Measurements from ENCODE around the gene JKAMP. TPM values are rescaled to one million over a fixed set of nuclear protein-coding genes. Genes with fewer than 3 reads are reported as not detected.
A peak's percentile ranks its signal among the peaks of the same experiment; 100 is the strongest.

The JKAMP gene
- total RNA-seq, 1 donor from 2014 or later, result 28.2 TPM

GRCh38 chr14:59461891-59462290 lies 22.4 kb upstream of the JKAMP start:
- Histone ChIP-seq H3K27ac (no peak overlapping the region), H3K9me3 (no peaks in the 10 kb centered on the region), H3K4me1 (peaks cover 0 to 10% of the 10 kb centered on the region in 2 donors), H3K27me3 (no peaks in the 10 kb centered on the region), H3K4me3 (no peak overlapping the region), H3K36me3 (no peaks in the 10 kb centered on the region)
- no peak for TF ChIP-seq CTCF (IDR thresholded peaks at IDR 0.05)
- DNase-seq (ENCODE audit: low spot score in 2 of 2), result no peak
- intact Hi-C loops (cut with DNase I), result no loop called here

GRCh38 chr14:59463787-59464485 lies 20.4 kb upstream of the JKAMP start:
- H3K27ac ChIP-seq, result peak overlapping the region; percentile 79 to 93
- peaks cover 0 to 10% of the 10 kb centered on the region in 2 donors for H3K4me1 ChIP-seq
- no peaks in the 10 kb centered on the region for H3K9me3 ChIP-seq
- TF ChIP-seq CTCF (IDR thresholded peaks at IDR 0.05), result no peak
- intact Hi-C loops (cut with DNase I), result no loop called here
- no peaks in the 10 kb centered on the region for H3K36me3 ChIP-seq
- H3K27me3 ChIP-seq, result no peaks in the 10 kb centered on the region
- peak overlapping the region; percentile 79 to 93 for H3K4me3 ChIP-seq
- DNase-seq (ENCODE audit: low spot score in 2 of 2), result no peak

GRCh38 chr14:59464486-59465315 lies 19.6 kb upstream of the JKAMP start:
- DNase-seq (ENCODE audit: low spot score in 2 of 2), result peak in 1 of 2 donors; percentile 88
- TF ChIP-seq CTCF (IDR thresholded peaks at IDR 0.05), result no peak
- Histone ChIP-seq H3K27me3 (no peaks in the 10 kb centered on the region), H3K4me1 (peaks cover 0 to 10% of the 10 kb centered on the region in 2 donors), H3K9me3 (no peaks in the 10 kb centered on the region), H3K36me3 (no peaks in the 10 kb centered on the region), H3K27ac (peak overlapping the region; percentile 79 to 93), H3K4me3 (peak overlapping the region; percentile 79 to 93)
- intact Hi-C loops (cut with DNase I), result loop anchor here (1.0 kb wide), 1 partner anchor 20 kb away; the partner anchor contains the start of genes JKAMP and L3HYPDH

GRCh38 chr14:59465316-59466135 lies 18.8 kb upstream of the JKAMP start, which contains the start of gene GPR135:
Gene GPR135, minus strand, starts transcription at chr14:59465380. Its CDS starts 154 bp downstream, at chr14:59465226.
- H3K27ac ChIP-seq, result peak within 1 kb of the TSS; percentile 79 to 93
- intact Hi-C loops (cut with DNase I), result loop anchor here (1.0 kb wide), 1 partner anchor 19 kb away; the partner anchor contains the start of genes JKAMP and L3HYPDH
- H3K27me3 ChIP-seq, result no peaks in the 10 kb centered on the region
- H3K9me3 ChIP-seq, result no peaks in the 10 kb centered on the region
- no peak for TF ChIP-seq CTCF (IDR thresholded peaks at IDR 0.05)
- H3K36me3 ChIP-seq, result peaks cover 0 to 4% of the 10 kb centered on the region in 2 donors
- H3K4me1 ChIP-seq, result peaks cover 0 to 10% of the 10 kb centered on the region in 2 donors
- no peak for DNase-seq (ENCODE audit: low spot score in 2 of 2)
- H3K4me3 ChIP-seq, result peak within 1 kb of the TSS; percentile 79 to 93

- TF ChIP-seq CTCF (IDR thresholded peaks at IDR 0.05), result no peak
- intact Hi-C loops (cut with DNase I), result loop anchor here (5.0 kb wide), 1 partner anchor 1037 kb away; no protein-coding TSS in a partner anchor
- H3K4me3 ChIP-seq, result no peak overlapping the region
- peak overlapping the region; percentile 43 to 67 for H3K27ac ChIP-seq
- H3K36me3 ChIP-seq, result peaks cover 7 to 36% of the 10 kb centered on the region in 2 donors
- H3K27me3 ChIP-seq, result no peaks in the 10 kb centered on the region
- H3K4me1 ChIP-seq, result no peaks in the 10 kb centered on the region
- H3K9me3 ChIP-seq, result no peaks in the 10 kb centered on the region
- DNase-seq (ENCODE audit: low spot score in 2 of 2), result no peak
Observed at GRCh38 chr14:59474172-59474571, 10.1 kb upstream of the JKAMP start.

All from ascending aorta (tissue), 2 donors.